ENCODE data around the gene CACNA1A. TPM values are rescaled to one million over a fixed set of nuclear protein-coding genes. Genes with fewer than 3 reads are reported as not detected.

The CACNA1A gene
- total RNA-seq, 2 experiments from 2014 or later: 0.29 to 0.36 TPM

- intact Hi-C loops (cut with micrococcal nuclease): no loop called here
- DNase-seq (no peak), ATAC-seq (no peak)
- Mint-ChIP-seq H3K27me3 (peaks cover 19% of the 10 kb centered on the region), H3K36me3 (ENCODE audit: low read depth) (no peaks in the 10 kb centered on the region), H3K9me3 (no peaks in the 10 kb centered on the region), H3K4me3 (no peak overlapping the region), H3K27ac (no peak overlapping the region), H3K4me1 (ENCODE audit: low read depth) (no peaks in the 10 kb centered on the region)
- TF ChIP-seq CTCF (IDR thresholded peaks at IDR 0.05): no peak
- POLR2A ChIA-PET: no interaction called here
- CTCF ChIA-PET: no interaction called here
These were observed 251.1 kb downstream of the CACNA1A start for GRCh38 chr19:13255041-13255718.

- no peak overlapping the region for H3K4me3 Mint-ChIP-seq
- ATAC-seq: no peak
- POLR2A ChIA-PET: no interaction called here
- H3K27me3 Mint-ChIP-seq: peaks cover 12% of the 10 kb centered on the region
- no peak for DNase-seq
- no peaks in the 10 kb centered on the region for H3K4me1 Mint-ChIP-seq (ENCODE audit: low read depth)
- no peaks in the 10 kb centered on the region for H3K9me3 Mint-ChIP-seq
- intact Hi-C loops (cut with micrococcal nuclease): no loop called here
- CTCF ChIA-PET: no interaction called here
- no peak for TF ChIP-seq CTCF (IDR thresholded peaks at IDR 0.05)
- no peak overlapping the region for H3K27ac Mint-ChIP-seq
- no peaks in the 10 kb centered on the region for H3K36me3 Mint-ChIP-seq (ENCODE audit: low read depth)
These were observed 253.5 kb downstream of the CACNA1A start for GRCh38 chr19:13252569-13253335.

GRCh38 chr19:13244920-13245319, 261.4 kb downstream of the CACNA1A start:
- intact Hi-C loops (cut with micrococcal nuclease): no loop called here
- Mint-ChIP-seq H3K36me3 (ENCODE audit: low read depth) (no peaks in the 10 kb centered on the region), H3K4me3 (no peak overlapping the region), H3K27ac (no peak overlapping the region), H3K9me3 (no peaks in the 10 kb centered on the region), H3K27me3 (no peaks in the 10 kb centered on the region), H3K4me1 (ENCODE audit: low read depth) (peaks cover 17% of the 10 kb centered on the region)
- DNase-seq (no peak), ATAC-seq (no peak)
- ChIA-PET CTCF (interaction anchor here (1.2 to 2.6 kb wide), 3 partner anchors 10 to 49 kb away, joined by 5 to 11 read pairs (median 6); no protein-coding TSS in a partner anchor), POLR2A (no interaction called here)
- no peak for TF ChIP-seq CTCF (IDR thresholded peaks at IDR 0.05)

GRCh38 chr19:13241231-13242104, 264.8 kb downstream of the CACNA1A start:
- H3K27ac Mint-ChIP-seq: peak overlapping the region; percentile 51
- DNase-seq (peak; percentile 73), ATAC-seq (peak; percentile 81)
- H3K36me3 Mint-ChIP-seq (ENCODE audit: low read depth): no peaks in the 10 kb centered on the region
- POLR2A ChIA-PET: no interaction called here
- H3K27me3 Mint-ChIP-seq: no peaks in the 10 kb centered on the region
- H3K4me3 Mint-ChIP-seq: peak overlapping the region; percentile 29
- no peak for TF ChIP-seq CTCF (IDR thresholded peaks at IDR 0.05)
- CTCF ChIA-PET: interaction anchor here (0.6 to 1.0 kb wide), 3 partner anchors 10 to 264 kb away, joined by 3 read pairs; no protein-coding TSS in a partner anchor
- H3K9me3 Mint-ChIP-seq: no peaks in the 10 kb centered on the region
- H3K4me1 Mint-ChIP-seq (ENCODE audit: low read depth): peaks cover 17% of the 10 kb centered on the region
- intact Hi-C loops (cut with micrococcal nuclease): no loop called here

Measured in activated CD8-positive, alpha-beta T cell treated with anti-CD3 and anti-CD28 coated beads for 36 hours (primary cell).